NCI-H187 (cell line): ENCODE measurements around the gene FERD3L.

ENCODE experiments used
- DNase-seq, 2 experiments: peaks; one replicate each; lab custom pipeline; 2025; lab: John Stamatoyannopoulos, UW

The FERD3L gene

GRCh38 chr7:19117091-19117869, 27.9 kb downstream of the FERD3L start, which contains the start of gene TWIST1:
TSS of gene TWIST1 (minus strand) at chr7:19117636. CDS start at chr7:19117321, 315 bp downstream.
- no peak for DNase-seq

- DNase-seq: peak in 1 of 2 experiments; percentile 31
Observed at GRCh38 chr7:19116121-19117090, 28.8 kb downstream of the FERD3L start.

GRCh38 chr7:19114551-19114855, 30.7 kb downstream of the FERD3L start:
- no peak for DNase-seq

DNA sequence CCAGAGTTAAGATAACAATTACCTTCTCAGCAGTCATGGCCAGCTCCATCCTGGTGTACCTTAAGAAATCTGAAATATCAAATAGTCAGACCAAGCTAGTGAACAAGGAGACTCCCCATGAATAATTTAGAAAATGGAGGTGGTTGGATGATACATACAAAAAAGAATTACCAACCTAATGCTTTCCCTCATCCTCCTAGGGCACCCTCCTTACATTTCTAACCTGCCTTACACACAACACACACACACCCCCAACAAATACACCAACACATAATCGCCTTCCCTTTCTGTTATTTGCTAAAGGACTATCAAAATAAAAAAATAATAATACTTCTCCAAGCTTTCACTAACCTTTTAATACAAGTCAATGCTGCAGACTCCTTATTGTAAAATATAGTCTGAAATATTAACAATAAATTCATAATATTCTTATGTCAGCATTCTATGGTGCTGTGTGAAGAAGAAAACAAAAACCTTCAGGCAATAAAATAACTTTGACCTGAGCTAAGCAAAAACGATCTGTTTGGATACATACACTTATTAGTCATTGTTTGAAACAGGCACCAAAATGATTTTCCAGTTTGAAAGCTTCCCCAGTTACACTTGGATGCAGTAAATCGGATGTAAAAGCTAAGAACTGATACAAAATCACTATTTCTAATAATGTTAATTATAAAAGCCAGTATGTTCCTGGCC, 31.2 kb downstream of the FERD3L start:
- no peak for DNase-seq

DNA sequence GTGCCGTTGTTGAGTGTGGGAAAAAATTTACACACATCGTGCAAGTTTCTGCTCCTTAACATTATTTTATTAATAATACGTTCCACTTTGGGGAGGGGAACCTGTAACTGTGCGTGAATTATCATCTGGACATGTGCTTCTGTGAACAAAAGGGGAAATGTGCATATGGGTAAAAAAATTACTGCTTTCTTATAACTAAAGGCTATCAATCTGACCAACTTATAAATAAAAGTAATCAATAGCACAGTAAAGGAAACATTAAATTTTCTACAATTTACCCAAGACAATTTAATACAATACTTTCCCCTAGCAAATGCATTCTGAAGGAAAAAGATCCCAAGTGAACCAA, 32.2 kb downstream of the FERD3L start:
- no peak for DNase-seq

DNA sequence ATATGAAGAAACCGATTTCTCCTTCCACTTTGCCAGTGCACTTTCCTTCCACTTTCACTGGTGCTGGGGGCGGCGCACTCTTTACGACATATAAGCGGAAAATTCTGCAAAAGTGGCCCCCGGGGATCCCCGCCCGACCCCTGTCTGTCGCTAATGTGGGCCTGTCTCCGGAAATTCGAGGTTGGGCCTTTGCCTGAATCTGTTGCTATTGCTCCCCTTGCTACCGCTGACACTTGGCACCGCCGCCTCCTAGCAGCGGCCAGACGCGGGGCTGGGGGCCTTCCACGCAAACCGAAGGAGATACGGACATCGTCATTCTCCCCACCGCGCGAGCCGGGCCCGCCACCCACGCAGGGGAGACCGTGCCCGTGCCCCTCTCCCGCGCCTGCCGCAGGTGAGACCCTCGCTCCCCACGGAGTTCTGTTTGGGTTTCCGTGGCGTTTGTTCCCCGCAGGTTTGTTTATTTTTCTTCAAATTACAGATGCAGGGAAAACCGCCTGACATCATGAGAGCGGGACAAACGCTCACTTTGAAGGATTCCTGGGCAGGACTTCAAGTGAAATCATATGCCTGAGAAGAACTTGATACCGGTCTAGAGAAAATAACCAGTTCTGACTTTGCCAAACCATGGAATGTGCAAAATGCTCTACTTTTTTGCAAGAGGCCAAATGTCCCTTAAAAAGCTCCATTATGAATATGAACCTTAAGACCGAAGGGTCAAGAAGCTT, 32.8 kb downstream of the FERD3L start:
- no peak for DNase-seq

- no peak for DNase-seq
Observed at GRCh38 chr7:19111474-19112273, 33.5 kb downstream of the FERD3L start.

DNA sequence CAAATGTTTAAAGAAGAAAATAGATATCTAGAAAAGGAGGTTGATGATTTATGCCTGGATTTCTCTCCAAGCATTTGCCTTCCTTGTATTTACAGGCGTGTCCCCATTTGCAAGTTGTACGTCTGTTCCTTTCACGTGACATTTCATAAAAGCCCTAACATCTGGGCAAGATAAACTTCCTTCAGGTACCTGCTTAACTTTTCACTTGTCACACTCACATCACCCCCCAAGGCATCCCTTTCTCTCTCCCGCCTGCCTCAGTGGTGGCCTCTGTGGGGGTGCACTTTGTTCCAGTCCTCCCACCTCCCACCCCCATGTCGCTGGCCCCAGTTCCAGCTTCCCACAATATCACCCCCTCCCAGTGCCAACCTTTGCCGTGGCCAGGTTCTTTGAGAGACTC, 34.4 kb downstream of the FERD3L start:
- no peak for DNase-seq

GRCh38 chr7:19110026-19110730, 35.0 kb downstream of the FERD3L start:
- DNase-seq: no peak

DNA sequence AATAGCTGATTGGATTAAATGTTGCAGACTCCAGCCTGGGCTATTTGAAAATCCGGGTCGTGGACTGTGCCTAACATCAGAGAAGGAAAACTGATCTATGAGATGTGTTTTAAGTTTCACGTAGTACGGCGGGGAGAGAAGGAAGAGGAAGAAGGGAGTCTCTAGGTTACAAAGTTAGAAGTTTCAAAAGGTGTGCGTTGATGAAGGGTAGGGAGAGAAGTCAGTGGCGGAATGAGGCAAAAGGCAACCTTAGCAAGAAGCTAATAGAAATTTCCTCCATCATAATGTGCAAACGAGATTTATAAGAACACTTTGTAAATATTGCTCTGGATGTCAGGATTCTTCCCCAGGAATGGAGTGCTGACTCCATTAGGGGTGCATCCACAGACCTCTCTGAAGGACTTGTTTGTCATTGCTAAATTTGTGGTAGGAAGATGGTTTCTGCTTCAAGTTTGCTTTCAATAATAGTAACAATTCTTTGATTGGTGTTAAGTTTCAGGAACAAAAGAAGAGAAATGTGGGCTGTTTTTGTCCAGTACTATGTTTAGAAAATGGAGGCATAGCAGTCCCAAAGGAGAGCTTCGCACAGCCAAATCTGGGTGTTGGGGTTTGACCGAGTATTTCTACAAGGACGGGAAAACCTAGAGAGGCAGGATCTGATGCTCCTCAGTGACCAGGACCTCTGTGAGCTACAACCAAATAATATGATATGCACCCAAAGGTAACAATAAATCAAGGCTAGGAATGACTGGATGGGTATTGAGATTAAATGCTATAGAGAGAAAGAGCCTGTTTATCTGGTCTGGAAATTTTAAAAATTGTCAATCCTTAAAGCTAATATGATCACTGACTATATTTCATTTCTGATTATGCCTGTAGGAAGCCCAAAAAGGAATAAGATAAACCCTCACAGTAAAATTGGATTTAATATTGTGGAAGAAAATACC, 35.9 kb downstream of the FERD3L start:
- DNase-seq: no peak

DNA sequence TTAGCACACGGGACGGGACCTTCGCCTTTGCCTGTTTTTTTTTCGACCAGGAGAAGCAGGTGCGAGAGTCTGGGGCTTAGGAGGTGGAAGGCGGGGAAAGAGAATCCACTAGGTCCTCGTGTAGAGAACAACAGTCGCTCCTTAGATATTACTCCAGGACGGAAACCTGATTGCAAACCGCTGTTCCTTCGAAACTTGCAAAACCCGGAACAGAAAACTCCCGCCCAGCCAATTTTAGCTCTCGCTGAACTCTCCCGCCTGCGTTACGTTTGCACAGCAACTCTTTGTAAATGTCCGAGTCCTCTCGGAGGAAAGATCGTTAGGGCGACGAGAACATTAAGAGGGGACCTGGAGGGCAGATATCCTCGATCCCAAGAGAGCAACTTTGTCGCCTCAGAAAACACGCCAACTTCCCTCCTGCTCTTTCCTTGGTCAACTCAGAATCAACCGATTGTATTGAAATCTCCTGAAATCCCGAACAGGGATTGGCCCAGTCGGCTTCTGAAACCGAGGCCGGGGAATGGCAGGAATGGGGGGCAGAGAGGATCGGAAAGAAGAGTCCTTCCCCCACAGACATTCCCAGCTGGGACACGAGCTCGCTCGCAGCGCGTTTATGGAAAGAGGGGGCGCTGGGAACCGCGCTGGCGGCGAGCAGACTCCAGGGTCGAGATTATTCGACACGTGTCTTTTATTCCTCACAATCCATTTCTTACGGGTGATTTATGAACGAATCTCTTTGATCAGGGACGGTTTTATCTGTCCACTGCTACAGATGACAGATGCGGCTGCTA, 37.7 kb downstream of the FERD3L start:
- no peak for DNase-seq

- no peak for DNase-seq
Observed at GRCh38 chr7:19107081-19107355, 38.2 kb downstream of the FERD3L start.

DNA sequence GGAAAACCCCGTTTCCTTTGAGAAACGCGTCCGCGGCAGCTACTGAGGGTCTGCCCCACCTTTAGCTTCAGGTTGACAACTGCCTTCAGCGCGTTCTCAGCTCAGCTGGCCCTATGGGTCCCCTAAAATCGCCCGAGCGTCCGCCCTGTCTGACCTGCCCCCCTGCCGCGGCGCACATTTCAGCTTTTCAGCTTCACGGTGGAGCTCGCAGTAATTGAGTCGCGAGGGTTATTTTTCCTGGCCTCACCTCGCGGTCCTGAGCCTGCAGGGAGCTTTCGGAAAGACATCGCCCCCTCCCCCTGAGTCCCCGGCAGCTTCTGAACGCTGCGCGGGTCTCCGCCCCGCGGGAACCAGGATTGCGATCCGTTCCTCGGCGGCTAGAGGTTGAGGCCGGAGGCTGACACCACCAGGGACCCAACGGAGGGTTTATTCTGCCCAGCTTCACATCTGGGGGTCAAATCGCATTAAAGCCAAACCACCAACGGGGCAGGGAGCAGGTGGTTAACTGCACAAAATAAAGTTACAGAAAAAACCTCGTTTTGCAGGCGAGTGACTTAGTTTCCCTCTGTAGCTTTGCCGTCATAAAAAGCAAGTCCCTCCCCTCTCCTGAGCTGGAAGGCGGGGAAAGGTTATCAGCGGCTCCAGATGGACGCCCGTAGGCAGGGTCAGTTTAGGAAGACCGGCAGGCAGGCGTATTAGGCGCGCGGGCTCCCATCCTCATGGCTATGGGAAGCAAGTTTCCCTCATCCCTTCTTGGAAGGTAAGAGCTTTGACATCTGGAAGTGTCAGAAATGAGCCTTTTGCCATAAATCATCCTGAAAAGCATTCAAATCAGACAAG, 38.8 kb downstream of the FERD3L start:
- DNase-seq: no peak

GRCh38 chr7:19105546-19105945, 39.7 kb downstream of the FERD3L start:
- DNase-seq: no peak

DNA sequence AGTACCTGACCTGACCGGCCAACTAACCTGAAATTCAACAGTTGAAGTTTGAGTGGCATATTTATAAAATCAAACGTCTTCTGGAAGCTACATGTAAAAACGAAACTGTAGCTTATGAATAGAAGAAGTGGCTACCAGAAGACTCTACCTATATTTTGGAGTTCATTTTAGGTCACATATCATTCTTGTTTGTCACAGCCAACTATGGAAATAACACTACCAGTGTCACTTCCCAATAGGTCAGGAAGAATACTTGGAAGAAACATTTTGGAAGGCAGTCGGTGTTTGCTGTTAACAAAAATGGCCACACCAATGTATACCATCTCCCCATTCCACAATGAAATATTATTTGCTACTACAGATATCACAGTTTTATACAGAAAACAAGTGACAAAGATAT, 40.4 kb downstream of the FERD3L start:
- DNase-seq: no peak

DNA sequence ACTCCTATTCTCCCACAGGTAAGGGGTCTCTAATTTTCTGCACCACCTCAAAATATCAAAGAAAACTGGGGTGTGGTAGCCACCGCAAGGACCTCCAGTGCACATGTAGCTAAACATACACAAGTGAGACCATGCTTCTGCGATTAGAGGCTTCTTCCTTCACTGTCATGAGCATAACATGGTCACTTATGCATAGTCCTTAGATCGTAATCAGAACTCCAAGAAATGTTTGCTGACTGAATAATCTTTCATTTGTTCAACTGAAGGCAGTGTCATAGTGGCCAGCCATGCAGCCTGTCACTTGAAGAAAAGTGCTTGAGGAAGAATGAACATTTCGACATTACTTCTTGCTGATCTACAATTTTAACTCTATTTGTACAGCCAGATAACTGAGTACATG, 42.3 kb downstream of the FERD3L start:
- no peak for DNase-seq

GRCh38 chr7:19101909-19102308, 43.3 kb downstream of the FERD3L start:
- no peak for DNase-seq

- DNase-seq: no peak
Observed at GRCh38 chr7:19101472-19101871, 43.7 kb downstream of the FERD3L start.
